Stimulated activated naive CD8-positive, alpha-beta T cell treated with anti-CD3 and anti-CD28 coated beads, Interleukin-15, amount 100 ng/mL, for 72 hours (primary cell): ENCODE measurements around the gene XXYLT1.
"Not testable (repeated sequence)": the region's sequence is repeated elsewhere in the genome, so short reads cannot be mapped to it uniquely, and the experiment has no call there.

Experiments
- ATAC-seq: fragments of 150-1000 bp; cut with Tn5 transposase; 2 replicates; pipeline ENCODE4 v1.10.0; 2021; ENCODE audit warnings: mild to moderate bottlenecking, moderate library complexity
- DNase-seq, 2 donors: peaks; one replicate each; pipeline ENCODE4 v3.0.0; 2021 to 2022
- H3K27ac Mint-ChIP-seq, 2 donors: one replicate each; pipeline ENCODE4 v1.8.0; 2022; ENCODE audit warnings: mild to moderate bottlenecking in 2 of 2, mixed read lengths in 2 of 2, moderate library complexity in 2 of 2
- H3K27me3 Mint-ChIP-seq: one replicate; pipeline ENCODE4 v1.8.0; 2022; ENCODE audit warnings: mixed read lengths
- H3K4me1 Mint-ChIP-seq: one replicate; pipeline ENCODE4 v1.8.0; 2022; ENCODE audit warnings: mild to moderate bottlenecking, mixed read lengths
- H3K4me3 Mint-ChIP-seq, 2 donors: one replicate each; pipeline ENCODE4 v1.8.0; 2022; ENCODE audit warnings: mild to moderate bottlenecking in 2 of 2, mixed read lengths in 2 of 2, moderate library complexity in 1 of 2
- H3K9me3 Mint-ChIP-seq, 2 donors: one replicate each; pipeline ENCODE4 v1.8.0; 2022; ENCODE audit warnings: mixed read lengths in 2 of 2

The XXYLT1 gene

DNA sequence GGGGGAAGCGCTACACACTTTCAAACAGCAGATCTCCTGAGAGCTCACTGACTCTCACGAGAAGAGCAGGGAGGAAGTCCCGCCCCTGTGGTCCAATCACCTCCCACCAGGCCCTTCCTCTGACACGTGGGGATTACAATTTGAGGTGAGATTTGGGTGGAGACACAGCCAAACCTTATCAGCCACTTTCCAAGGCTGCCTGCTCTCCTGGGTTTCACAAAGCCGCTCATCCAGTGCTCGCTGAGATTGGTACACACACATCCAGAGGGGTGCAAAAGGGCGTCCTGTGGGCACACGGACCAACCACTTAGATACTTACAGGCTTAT is 23.1 kb downstream of the XXYLT1 start:
- H3K4me1 Mint-ChIP-seq = peaks cover 52% of the 10 kb centered on the region
- ATAC-seq (no peak), DNase-seq (no peak)
- H3K4me3 Mint-ChIP-seq = no peak overlapping the region
- H3K27ac Mint-ChIP-seq = no peak overlapping the region
- no peaks in the 10 kb centered on the region for H3K9me3 Mint-ChIP-seq
- H3K27me3 Mint-ChIP-seq = no peaks in the 10 kb centered on the region

DNA sequence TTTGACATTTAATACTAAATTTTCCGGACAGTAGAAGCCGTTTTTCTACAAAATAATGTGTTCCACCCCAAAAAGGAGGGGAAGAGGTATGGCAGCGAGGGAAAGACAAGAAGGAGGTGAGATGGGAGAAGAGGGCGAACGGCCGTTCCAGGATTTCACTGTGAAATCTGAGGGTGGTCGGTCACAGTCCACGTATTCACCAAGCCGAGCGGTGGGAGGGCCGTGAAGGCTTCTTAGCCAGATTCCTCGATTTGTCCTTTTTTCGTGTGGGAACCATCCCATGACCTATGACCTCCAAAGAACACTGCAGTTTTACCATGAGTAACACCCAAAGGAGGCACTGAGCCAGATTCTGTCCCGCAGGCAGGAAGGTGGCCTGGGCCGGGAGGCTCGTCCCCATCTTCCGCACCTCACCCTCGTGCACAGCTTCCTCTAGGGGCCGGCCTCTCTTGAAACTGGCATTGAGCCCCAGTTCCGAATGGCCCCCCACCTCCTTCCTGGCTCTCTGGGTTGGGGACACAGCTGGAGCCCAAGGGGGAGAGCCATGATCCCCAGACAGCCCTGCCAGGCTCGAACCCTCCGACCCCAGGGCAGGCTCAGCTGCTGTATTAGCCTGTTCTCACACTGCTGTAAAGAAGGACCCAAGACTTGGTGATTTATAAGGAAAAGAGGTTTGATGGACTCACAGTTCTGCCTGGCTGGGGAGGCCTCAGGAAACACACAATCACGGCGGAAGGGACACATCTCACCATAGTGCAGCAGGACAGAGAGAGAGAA is 23.7 kb downstream of the XXYLT1 start:
- Mint-ChIP-seq H3K4me1 (peaks cover 47% of the 10 kb centered on the region), H3K9me3 (no peaks in the 10 kb centered on the region), H3K4me3 (no peak overlapping the region), H3K27me3 (no peaks in the 10 kb centered on the region), H3K27ac (no peak overlapping the region)
- no peak for DNase-seq
- ATAC-seq = no peak

DNA sequence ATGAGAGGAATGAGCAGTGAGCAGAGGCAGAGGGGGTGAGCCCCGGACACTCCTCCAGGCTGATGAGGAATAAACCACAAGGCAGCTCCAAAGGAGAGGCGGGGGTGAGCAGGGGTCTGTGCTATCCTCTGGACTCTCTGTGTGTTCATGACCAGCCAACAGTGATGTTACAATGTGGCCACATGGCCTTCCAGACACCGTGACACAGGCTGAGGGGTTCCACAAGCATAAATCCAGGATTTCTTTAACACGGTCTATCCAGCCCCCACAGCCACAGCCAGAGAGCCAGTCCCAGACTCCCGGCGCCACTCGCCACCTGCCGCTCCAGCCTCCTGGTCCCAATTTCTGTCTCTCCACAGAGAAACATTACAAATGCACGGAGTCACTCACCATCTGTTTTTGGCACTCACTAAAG is 24.4 kb downstream of the XXYLT1 start:
- Mint-ChIP-seq H3K9me3 (no peaks in the 10 kb centered on the region), H3K4me3 (no peak overlapping the region), H3K27me3 (no peaks in the 10 kb centered on the region), H3K27ac (no peak overlapping the region), H3K4me1 (peaks cover 40% of the 10 kb centered on the region)
- ATAC-seq = no peak
- no peak for DNase-seq

DNA sequence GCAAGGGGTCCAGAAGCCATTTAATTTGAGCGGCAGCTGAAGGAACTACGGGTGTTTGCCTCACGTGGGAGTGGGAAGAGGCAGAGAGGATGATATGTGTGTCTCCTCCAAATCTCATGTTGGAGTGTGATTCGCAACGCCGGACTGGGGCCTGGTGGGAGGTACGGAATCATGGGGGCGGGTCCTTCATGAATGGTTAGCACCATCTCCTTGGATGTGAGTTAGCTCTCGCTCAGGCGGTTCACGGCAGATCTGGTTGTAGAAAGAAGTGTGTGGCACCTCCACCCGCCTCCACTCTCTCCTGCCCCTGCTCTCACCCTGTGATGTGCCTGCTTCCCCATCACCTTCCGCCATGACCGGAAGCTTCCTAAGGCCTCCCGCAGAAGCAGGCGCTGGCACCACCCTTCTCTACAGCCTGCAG is 25.4 kb downstream of the XXYLT1 start:
- H3K4me3 Mint-ChIP-seq = no peak overlapping the region
- DNase-seq = no peak
- H3K4me1 Mint-ChIP-seq = peaks cover 30% of the 10 kb centered on the region
- no peaks in the 10 kb centered on the region for H3K27me3 Mint-ChIP-seq
- ATAC-seq = no peak
- H3K27ac Mint-ChIP-seq = no peak overlapping the region
- no peaks in the 10 kb centered on the region for H3K9me3 Mint-ChIP-seq

DNA sequence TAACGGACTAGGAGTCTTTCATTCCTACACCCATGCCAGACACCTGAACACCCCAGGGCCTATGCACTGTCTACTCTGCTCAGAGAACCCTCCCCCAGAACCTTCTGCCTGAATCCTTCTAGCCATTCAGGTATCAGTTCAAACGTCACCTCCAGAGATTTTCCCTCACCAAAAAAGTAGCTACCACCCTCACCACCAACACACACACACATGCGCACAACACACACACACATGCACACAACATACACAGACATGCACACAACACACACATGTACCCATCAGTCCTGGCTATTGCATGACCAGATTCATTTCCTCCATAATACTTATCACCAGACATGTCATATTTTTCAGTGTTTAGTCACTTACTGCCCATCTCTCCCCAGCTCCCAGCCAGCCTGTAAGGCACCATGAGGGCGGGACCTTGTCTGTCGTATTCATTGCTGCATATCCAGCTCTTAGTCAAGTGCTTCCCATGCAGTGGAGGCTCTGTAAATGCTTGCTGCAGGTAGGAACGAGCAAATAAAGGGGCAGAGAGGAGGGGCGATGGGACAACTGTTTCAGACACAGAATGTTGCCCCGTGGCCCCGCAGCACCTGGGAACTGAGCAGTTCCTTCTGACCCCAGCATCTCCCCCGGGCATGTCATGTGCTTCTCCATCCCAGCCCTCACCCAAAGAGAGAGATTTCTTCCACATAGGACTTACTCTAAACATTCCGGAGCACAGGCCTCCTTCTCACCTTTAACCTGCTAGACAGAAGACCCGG is 29.2 kb downstream of the XXYLT1 start:
- Mint-ChIP-seq H3K27me3 (no peaks in the 10 kb centered on the region), H3K4me1 (peaks cover 14% of the 10 kb centered on the region), H3K27ac (no peak overlapping the region), H3K9me3 (peaks cover 13 to 19% of the 10 kb centered on the region in 2 donors), H3K4me3 (no peak overlapping the region)
- DNase-seq (no peak), ATAC-seq (no peak)

DNA sequence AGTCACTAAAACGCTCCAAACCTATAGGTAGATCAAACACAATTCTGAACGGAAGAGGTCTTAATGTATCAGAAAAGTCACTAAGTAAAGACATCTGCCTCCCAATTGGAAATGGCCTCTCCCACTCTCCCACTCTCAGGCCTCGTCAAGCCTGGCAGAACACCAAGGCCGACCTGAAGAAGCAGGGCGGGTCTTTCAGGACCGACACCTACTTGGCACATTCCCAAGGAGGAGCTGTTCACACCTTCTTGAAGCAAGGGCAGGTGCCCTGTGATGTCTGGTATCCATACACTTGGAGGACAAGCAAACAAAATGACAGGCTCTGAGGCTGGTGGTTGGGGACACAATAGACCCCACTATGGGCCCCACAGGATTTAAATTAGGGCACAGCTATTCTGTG is 30.0 kb downstream of the XXYLT1 start:
- Mint-ChIP-seq H3K27ac (no peak overlapping the region), H3K4me3 (no peak overlapping the region), H3K27me3 (no peaks in the 10 kb centered on the region), H3K9me3 (peaks cover 20 to 24% of the 10 kb centered on the region in 2 donors), H3K4me1 (peaks cover 14% of the 10 kb centered on the region)
- no peak for ATAC-seq
- DNase-seq = no peak

DNA sequence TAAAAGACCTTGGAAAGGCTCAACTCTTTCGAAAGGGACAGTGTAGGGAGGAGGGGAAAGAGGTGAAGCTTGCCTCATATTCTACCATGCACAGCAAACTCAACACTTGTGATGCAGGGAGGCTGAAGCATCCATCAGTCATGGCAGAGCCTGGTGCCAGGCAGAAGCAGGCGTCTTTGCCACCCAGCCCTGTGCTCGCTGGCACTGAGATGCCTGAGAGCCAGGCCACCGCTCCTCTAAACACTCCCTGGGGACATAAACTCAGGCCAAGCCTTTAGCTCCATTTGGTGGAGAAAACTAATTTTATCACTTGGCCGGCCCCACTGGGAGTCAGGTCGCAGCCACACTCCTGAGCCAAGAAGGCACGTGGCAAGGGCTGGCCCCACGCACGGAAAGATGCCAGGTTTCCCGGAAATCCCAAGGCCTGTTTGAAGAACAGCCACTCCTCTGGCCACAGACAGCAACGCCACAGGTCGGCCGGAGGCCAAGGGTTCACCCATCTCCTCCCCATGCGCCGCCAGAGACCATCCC is 30.7 kb downstream of the XXYLT1 start:
- DNase-seq (no peak), ATAC-seq (no peak)
- no peaks in the 10 kb centered on the region for H3K27me3 Mint-ChIP-seq
- H3K4me1 Mint-ChIP-seq = peaks cover 14% of the 10 kb centered on the region
- no peak overlapping the region for H3K27ac Mint-ChIP-seq
- H3K4me3 Mint-ChIP-seq = no peak overlapping the region
- peaks cover 20 to 24% of the 10 kb centered on the region in 2 donors for H3K9me3 Mint-ChIP-seq

DNA sequence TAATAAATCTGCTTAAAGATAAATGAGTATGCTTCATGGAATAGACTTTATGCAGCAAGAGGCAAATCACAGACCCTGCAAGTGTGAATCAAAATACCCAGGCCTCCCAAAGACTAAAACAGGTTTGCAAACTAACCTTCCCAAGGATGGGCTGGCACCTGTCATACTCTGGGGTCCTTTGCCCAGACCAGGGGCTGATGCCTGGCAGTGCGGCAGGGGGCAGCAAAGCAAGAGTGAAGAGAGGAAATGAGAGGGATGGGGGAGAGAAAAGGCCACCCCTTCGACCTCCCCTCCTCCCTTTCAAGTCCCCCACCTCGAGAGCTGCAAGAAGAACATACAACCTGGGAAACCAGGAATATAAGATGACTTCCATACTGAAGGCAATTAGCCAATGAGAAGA is 31.8 kb downstream of the XXYLT1 start:
- no peak for DNase-seq
- Mint-ChIP-seq H3K27me3 (no peaks in the 10 kb centered on the region), H3K9me3 (peaks cover 24 to 27% of the 10 kb centered on the region in 2 donors), H3K4me1 (peaks cover 14% of the 10 kb centered on the region), H3K27ac (no peak overlapping the region), H3K4me3 (no peak overlapping the region)
- no peak for ATAC-seq

DNA sequence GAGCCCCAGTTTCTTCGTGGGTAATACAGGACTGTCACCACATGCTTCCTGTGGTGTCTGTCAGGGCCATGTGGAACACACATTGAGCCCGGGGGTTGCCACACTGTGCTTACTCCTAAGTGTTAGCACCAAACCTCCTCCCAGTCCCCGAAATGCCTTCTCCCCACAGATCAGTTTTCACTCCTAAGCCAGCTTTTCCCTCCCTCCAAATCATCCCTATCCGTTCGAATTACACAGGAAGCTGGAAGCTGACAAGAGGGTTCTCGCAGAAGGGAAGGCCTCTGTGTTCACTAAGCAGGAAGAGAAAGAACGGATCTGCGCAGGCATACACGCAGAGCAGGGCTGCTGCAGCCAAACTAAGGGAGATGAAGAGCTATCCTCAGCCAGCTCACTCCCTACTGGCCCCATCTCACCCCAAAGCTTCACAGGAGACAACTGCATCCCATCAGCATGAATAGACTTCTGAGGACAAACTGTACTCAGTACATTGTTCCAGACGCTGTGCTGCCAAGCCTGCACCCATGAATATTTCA is 32.3 kb downstream of the XXYLT1 start:
- peaks cover 24 to 27% of the 10 kb centered on the region in 2 donors for H3K9me3 Mint-ChIP-seq
- H3K27ac Mint-ChIP-seq = peak overlapping the region; percentile 68 to 82
- peaks cover 14% of the 10 kb centered on the region for H3K4me1 Mint-ChIP-seq
- no peaks in the 10 kb centered on the region for H3K27me3 Mint-ChIP-seq
- no peak for DNase-seq
- peak; percentile 48 for ATAC-seq
- H3K4me3 Mint-ChIP-seq = no peak overlapping the region

DNA sequence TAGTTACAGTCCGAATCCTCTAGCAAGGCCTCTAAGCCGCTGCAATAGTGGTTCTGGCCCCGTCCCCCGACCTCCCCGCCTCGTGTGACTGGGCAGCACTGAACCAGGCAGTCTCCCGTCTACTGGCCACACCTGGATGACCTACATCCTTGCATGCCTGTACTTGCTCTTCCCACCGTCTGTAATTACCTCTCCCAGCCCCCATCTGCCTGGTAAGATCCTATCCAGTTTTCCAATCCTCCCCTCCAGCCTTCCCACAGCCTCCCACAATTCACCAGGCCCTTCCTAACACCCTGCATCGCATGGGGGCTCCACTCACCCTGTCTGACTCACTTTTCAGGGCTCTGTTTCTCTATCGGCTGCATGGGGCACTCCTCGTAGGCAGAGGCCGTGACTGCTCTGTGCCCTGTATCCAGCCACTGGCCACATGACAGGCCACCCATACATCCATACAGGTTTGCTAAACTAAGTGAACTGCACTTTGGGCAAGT is 32.8 kb downstream of the XXYLT1 start:
- H3K4me1 Mint-ChIP-seq = peaks cover 14% of the 10 kb centered on the region
- H3K27ac Mint-ChIP-seq = peak overlapping the region; percentile 36 to 68
- H3K27me3 Mint-ChIP-seq = no peaks in the 10 kb centered on the region
- peaks cover 24 to 27% of the 10 kb centered on the region in 2 donors for H3K9me3 Mint-ChIP-seq
- H3K4me3 Mint-ChIP-seq = no peak overlapping the region
- ATAC-seq (peak; percentile 5), DNase-seq (no peak)

DNA sequence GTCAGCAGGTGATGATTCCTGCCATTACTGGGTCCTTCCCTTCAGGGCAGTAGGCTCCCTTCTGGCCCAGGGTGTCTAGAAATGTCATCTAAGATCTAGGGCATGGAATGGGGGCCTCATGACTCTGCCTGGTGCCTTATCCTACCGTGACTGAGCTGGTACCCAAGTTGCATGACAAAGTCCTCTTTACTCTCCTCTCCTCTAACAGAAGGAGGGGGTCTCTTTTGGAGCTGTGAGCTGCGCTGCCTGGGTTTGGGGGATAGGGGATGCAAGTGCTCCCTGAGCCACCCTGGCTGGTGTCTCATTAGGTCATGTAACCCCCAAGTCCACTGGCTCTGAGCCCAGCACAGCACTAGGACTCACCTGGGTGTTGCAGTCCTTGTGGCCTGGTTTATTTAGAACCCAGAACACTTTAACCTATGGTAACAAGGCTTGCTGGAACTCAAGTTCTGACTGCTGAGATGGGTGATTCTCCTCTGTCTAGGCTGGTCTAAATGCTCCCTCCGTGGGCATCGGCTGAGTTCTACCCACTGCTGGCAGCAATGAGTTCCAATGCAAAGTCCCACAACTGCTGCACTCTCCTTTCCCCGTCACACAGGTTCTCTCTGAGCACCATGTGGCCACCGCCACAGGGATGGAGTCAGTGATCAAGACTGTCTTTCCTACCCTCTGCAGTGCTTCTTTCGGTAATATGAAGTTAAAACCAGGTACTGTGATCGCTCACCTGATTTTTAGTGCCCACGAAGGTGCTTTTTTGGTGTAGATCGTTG is 34.0 kb downstream of the XXYLT1 start:
- H3K9me3 Mint-ChIP-seq = peaks cover 24 to 32% of the 10 kb centered on the region in 2 donors
- peaks cover 14% of the 10 kb centered on the region for H3K4me1 Mint-ChIP-seq
- DNase-seq (no peak), ATAC-seq (no peak)
- H3K4me3 Mint-ChIP-seq = no peak overlapping the region
- no peaks in the 10 kb centered on the region for H3K27me3 Mint-ChIP-seq
- no peak overlapping the region for H3K27ac Mint-ChIP-seq

DNA sequence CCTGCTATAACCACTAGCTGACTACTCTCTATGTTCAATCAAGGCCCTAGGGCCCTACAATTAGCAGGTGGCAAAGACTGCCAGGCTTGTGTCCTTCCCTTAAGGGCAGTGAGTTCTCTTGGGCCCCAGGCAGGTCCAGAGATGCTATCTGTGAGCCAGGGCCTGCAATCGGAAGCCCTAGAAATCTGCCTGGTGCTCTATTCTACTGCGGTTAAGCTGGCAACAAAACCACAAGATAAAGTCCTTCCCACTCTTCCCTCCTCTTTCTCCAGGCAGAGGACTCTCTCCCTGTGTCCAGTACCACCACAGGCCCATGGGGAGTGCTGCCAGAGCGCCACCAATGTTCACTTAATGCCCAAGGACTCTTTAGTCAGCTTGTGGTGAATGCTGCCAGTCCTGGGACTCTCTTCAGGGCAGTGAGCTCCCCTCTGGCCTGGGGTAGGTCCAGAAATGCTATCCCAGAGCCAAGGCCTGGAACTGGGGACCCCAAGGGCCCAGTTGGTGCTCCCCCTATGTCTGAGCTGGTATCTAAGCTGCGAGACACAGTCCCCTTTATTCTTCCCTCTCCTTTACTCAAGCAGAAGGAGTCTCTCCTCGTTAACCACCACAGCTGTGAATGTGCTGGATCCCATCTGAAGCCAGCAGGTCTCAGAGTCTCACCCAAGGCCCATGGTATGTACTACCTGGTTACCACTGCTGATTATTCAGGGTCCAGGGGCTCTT is 34.7 kb downstream of the XXYLT1 start:
- H3K27ac Mint-ChIP-seq = no peak overlapping the region

DNA sequence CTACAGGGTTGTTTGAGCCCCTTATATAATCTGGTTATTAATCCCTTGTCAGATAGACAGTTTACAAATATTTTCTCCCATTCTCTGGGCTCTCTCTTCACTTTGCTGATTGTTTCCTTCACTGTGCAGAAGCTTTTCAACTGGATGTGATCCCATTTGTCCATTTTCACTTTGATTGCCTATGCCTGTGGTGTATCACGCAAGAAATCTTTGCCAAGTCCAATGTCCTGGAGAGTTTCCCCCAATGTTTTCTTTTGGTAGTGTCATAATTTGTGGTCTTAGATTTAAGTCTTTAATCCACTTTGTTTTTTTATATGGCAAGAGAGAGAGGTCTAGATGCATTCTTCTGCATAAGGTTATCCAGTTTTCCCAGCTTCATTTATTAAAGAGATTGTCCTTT is 40.7 kb downstream of the XXYLT1 start:
- DNase-seq (no peak), ATAC-seq (no peak)
- Mint-ChIP-seq H3K4me1 (peaks cover 28% of the 10 kb centered on the region), H3K9me3 (peaks cover 0 to 14% of the 10 kb centered on the region in 2 donors), H3K4me3 (no peak overlapping the region), H3K27me3 (no peaks in the 10 kb centered on the region), H3K27ac (no peak overlapping the region)

More for the DNA sequence above, 34.7 kb downstream of the XXYLT1 start:
- Mint-ChIP-seq H3K4me1 (peaks cover 14% of the 10 kb centered on the region), H3K9me3 (peaks cover 24 to 34% of the 10 kb centered on the region in 2 donors), H3K27me3 (no peaks in the 10 kb centered on the region), H3K4me3 (no peak overlapping the region)
- ATAC-seq (no peak), DNase-seq (no peak)

DNA sequence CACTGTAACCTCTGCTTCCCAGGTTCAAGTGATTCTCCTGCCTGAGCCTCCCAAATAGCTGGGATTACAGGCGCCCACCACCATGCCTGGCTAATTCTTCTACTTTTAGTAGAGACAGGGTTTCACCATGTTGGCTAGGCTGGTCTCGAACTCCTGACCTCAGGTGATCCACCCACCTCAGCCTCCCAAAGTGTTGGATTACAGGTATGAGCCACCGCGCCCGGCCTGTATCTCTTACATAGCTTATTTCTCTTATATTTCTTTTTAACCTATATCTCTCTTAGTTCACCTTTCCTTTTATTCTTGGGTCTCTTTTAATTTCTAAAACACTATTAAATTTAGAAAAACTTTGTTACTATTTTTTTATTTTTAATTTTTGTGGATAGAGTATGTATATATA is 42.1 kb downstream of the XXYLT1 start:
- ATAC-seq, H3K27ac Mint-ChIP-seq, H3K4me3 Mint-ChIP-seq, DNase-seq, H3K9me3 Mint-ChIP-seq, H3K27me3 Mint-ChIP-seq: not testable (repeated sequence)
- peaks cover 33% of the 10 kb centered on the region for H3K4me1 Mint-ChIP-seq

DNA sequence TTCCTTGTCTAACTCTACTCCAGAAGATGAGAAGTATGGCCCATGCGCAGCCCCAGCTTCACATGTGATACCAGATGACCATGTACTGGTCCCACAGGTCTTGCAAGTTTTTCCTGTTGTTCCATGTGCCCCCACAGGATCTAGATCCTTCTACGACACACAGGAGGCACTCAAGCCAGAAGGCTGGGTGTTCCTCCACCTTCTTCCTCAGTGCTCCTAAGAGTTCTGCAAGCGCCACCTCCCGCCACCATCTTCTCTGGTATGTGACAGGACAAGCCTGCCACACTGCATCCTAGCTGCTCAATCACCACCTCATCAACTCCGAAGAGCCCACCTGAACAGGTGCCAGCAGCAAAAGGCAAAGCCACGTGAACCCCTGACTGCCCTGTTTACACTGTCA is 43.1 kb downstream of the XXYLT1 start:
- H3K27me3 Mint-ChIP-seq = no peaks in the 10 kb centered on the region
- H3K27ac Mint-ChIP-seq = peak overlapping the region; percentile 24 to 29

More for the DNA sequence above, 43.1 kb downstream of the XXYLT1 start:
- DNase-seq (no peak), ATAC-seq (no peak)
- H3K4me3 Mint-ChIP-seq = no peak overlapping the region
- peaks cover 0 to 6% of the 10 kb centered on the region in 2 donors for H3K9me3 Mint-ChIP-seq
- H3K4me1 Mint-ChIP-seq = peaks cover 33% of the 10 kb centered on the region
